GM23338 (cell line): ENCODE results near the gene PAX5. TPM values are rescaled to one million over a fixed set of nuclear protein-coding genes. Genes with fewer than 3 reads are reported as not detected.

ENCODE experiments used
- ATAC-seq: fragments of 200-7000 bp; cut with Tn5 transposase; 3 replicates; pipeline ENCODE4 v1.9.1; 2020
- DNase-seq: peaks from one replicate; pipeline ENCODE4 v3.0.0-alpha.2; 2015; ENCODE audit warnings: low spot score
- H2AFZ ChIP-seq: fragments of 200-600 bp; sonication (generic); 2 replicates; pipeline ENCODE4 v1.8.0; 2016; ENCODE audit warnings: antibody characterized with exemption, mild to moderate bottlenecking, moderate library complexity
- H3F3A ChIP-seq: fragments of 200-600 bp; sonication (generic); replicated peaks from 2 replicates; pipeline ENCODE4 v1.8.0; 2017; ENCODE audit warnings: antibody characterized with exemption, mixed run types, low read depth
- H3K27ac ChIP-seq: fragments of 200-600 bp; sonication (generic); 2 replicates; pipeline ENCODE4 v1.6.1; 2016; ENCODE audit warnings: low read depth
- H3K27me3 ChIP-seq: fragments of 200-600 bp; sonication (generic); 2 replicates; pipeline ENCODE4 v1.8.0; 2016; ENCODE audit warnings: mild to moderate bottlenecking, mixed run types, moderate library complexity; ENCODE audit not compliant: insufficient read depth
- H3K36me3 ChIP-seq: fragments of 200-600 bp; sonication (generic); 2 replicates; pipeline ENCODE4 v1.8.0; 2016; ENCODE audit warnings: mild to moderate bottlenecking; ENCODE audit not compliant: insufficient read depth
- H3K4me1 ChIP-seq: fragments of 200-600 bp; sonication (generic); 2 replicates; pipeline ENCODE4 v1.8.0; 2016; ENCODE audit warnings: mild to moderate bottlenecking, moderate library complexity; ENCODE audit not compliant: insufficient read depth
- H3K4me2 ChIP-seq: fragments of 200-600 bp; sonication (generic); 2 replicates; pipeline ENCODE4 v1.7.1; 2017; ENCODE audit warnings: mixed run types
- H3K4me3 ChIP-seq: fragments of 200-600 bp; sonication (generic); 2 replicates; pipeline ENCODE4 v1.6.1; 2016; ENCODE audit warnings: mixed run types
- H3K79me2 ChIP-seq: fragments of 200-600 bp; sonication (generic); replicated peaks from 2 replicates; pipeline ENCODE4 v1.8.0; 2017; ENCODE audit warnings: mild to moderate bottlenecking; ENCODE audit not compliant: insufficient read depth
- H3K9me2 ChIP-seq: fragments of 200-600 bp; sonication (generic); 2 replicates; pipeline ENCODE4 v1.8.0; 2017; ENCODE audit not compliant: insufficient read depth
- H4K20me1 ChIP-seq: fragments of 200-600 bp; sonication (generic); replicated peaks from 2 replicates; pipeline ENCODE4 v1.8.0; 2017; ENCODE audit warnings: mild to moderate bottlenecking; ENCODE audit not compliant: insufficient read depth
- H3K27ac Mint-ChIP-seq: 2 replicates; pipeline ENCODE4 v1.8.0; 2020; ENCODE audit warnings: inconsistent platforms, mild to moderate bottlenecking, moderate library complexity, mixed read lengths
- H3K27me3 Mint-ChIP-seq: 3 replicates; pipeline ENCODE4 v1.8.0; 2022; ENCODE audit warnings: low read depth, mild to moderate bottlenecking, moderate library complexity, mixed read lengths, inconsistent platforms; ENCODE audit not compliant: insufficient read depth, poor library complexity
- H3K36me3 Mint-ChIP-seq: 3 replicates; pipeline ENCODE4 v1.8.0; 2021; ENCODE audit warnings: low read depth, mild to moderate bottlenecking, inconsistent platforms, moderate library complexity, mixed read lengths
- H3K4me1 Mint-ChIP-seq: 3 replicates; pipeline ENCODE4 v1.8.0; 2020; ENCODE audit warnings: mild to moderate bottlenecking, inconsistent platforms, mixed read lengths
- H3K4me3 Mint-ChIP-seq: 3 replicates; pipeline ENCODE4 v1.8.0; 2021; ENCODE audit warnings: moderate library complexity, mild to moderate bottlenecking, inconsistent platforms, mixed read lengths
- H3K9me3 Mint-ChIP-seq: 3 replicates; pipeline ENCODE4 v1.8.0; 2020; ENCODE audit warnings: moderate library complexity, mild to moderate bottlenecking, inconsistent platforms, mixed read lengths
- CREB1 ChIP-seq: fragments of 250-450 bp; sonication (Bioruptor Pico); IDR thresholded peaks from 2 replicates; pipeline ENCODE4 v1.5.0; 2020; ENCODE audit warnings: low read depth, mild to moderate bottlenecking, moderate library complexity
- EZH2 ChIP-seq: fragments of 200-600 bp; sonication (generic); IDR thresholded peaks from one replicate; pipeline ENCODE4 v1.8.0; 2017; ENCODE audit warnings: antibody characterized with exemption, mild to moderate bottlenecking, low read depth; ENCODE audit not compliant: unreplicated experiment
- EZH2phosphoT487 ChIP-seq: fragments of 200-600 bp; sonication (generic); IDR thresholded peaks from one replicate; pipeline ENCODE4 v1.8.1; 2018; ENCODE audit warnings: antibody characterized with exemption; ENCODE audit not compliant: unreplicated experiment
- JUNB ChIP-seq: IDR thresholded peaks from one replicate; pipeline ENCODE4 v1.6.1; 2016; ENCODE audit warnings: antibody characterized with exemption; ENCODE audit not compliant: unreplicated experiment
- NANOG ChIP-seq: IDR thresholded peaks from 2 replicates; pipeline ENCODE4 v1.6.1; 2016; ENCODE audit warnings: antibody characterized with exemption, borderline replicate concordance
- POLR2AphosphoS5 ChIP-seq: IDR thresholded peaks from 2 replicates; pipeline ENCODE4 v1.6.1; 2016; ENCODE audit warnings: antibody characterized with exemption, low read depth
- STAT1 ChIP-seq: IDR thresholded peaks from one replicate; pipeline ENCODE4 v1.6.1; 2016; ENCODE audit warnings: antibody characterized with exemption; ENCODE audit not compliant: unreplicated experiment
- ZNF114 ChIP-seq: fragments of 250-450 bp; sonication (Bioruptor Pico); IDR thresholded peaks from 2 replicates; pipeline ENCODE4 v1.5.0; 2020; ENCODE audit warnings: mild to moderate bottlenecking, moderate library complexity
- ZNF331 ChIP-seq: fragments of 250-450 bp; sonication (Bioruptor Pico); IDR thresholded peaks from 2 replicates; pipeline ENCODE4 v1.5.0; 2020; ENCODE audit warnings: low read depth, mild to moderate bottlenecking, moderate library complexity
- polyA plus RNA-seq: library from polyadenylated mRNA; unstranded; fragments of >200 nt; fragmentation: Nextera tagmentation; extraction: Ambion mirVana; gene quantifications from 2 replicates; pipeline ENCODE4 v1.2.1, GENCODE V29; 2016
- total RNA-seq: library from RNA; depleted of rRNA; stranded (reverse); fragments of >200 nt; shearing (Covaris generic); gene quantifications from 2 replicates; pipeline ENCODE4 v1.2.3, GENCODE V29; 2014
- TF ChIP-seq, protein P1 (sequence below): IDR thresholded peaks from one replicate; pipeline ENCODE4 v1.6.1; 2018; ENCODE audit warnings: antibody characterized with exemption; ENCODE audit not compliant: unreplicated experiment
- TF ChIP-seq, protein P2 (sequence below), 2 experiments: fragments of 200-600 bp in 1 of 2; sonication (generic) in 1 of 2; conservative IDR thresholded peaks; 2 replicates each; pipeline versions ENCODE4 v1.5.1 to v1.6.1; 2016 to 2017; ENCODE audit warnings: antibody characterized with exemption in 2 of 2, low read depth in 2 of 2, mild to moderate bottlenecking in 2 of 2, moderate library complexity in 1 of 2
- TF ChIP-seq, protein P3 (sequence below): IDR thresholded peaks from 2 replicates; pipeline ENCODE4 v1.6.1; 2016; ENCODE audit warnings: antibody characterized with exemption
- TF ChIP-seq, protein P4 (sequence below): fragments of 250-450 bp; sonication (Bioruptor Pico); IDR thresholded peaks from 2 replicates; pipeline ENCODE4 v1.5.0; 2020; ENCODE audit warnings: mild to moderate bottlenecking, moderate library complexity

The PAX5 gene
- total and polyA plus RNA-seq, 2 experiments from 2014 or later, result 0.17 to 0.60 TPM

DNA sequence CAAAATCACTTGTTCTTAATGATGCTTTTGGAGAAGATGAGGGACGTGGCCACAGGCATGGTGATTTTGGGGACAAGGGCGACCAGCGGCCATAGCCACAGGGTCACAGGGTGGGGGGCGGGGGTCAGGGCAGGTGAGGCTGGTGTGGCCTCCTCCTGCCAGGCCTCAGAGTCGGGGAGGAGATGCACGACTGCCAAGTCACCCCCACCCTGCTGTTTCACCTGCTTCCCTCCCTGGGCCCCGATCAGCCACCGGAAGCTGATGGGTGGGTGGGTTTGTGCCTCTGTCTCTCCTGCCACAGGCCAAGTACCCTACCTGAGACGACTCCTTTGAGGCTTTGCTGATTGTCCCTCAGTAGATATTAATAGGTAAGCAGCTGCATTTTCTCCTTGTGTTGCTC, 199.3 kb downstream of the PAX5 start:
- H3F3A ChIP-seq, result no peaks in the 10 kb centered on the region
- no peak overlapping the region for H3K27ac ChIP-seq
- TF ChIP-seq, protein P1, sequence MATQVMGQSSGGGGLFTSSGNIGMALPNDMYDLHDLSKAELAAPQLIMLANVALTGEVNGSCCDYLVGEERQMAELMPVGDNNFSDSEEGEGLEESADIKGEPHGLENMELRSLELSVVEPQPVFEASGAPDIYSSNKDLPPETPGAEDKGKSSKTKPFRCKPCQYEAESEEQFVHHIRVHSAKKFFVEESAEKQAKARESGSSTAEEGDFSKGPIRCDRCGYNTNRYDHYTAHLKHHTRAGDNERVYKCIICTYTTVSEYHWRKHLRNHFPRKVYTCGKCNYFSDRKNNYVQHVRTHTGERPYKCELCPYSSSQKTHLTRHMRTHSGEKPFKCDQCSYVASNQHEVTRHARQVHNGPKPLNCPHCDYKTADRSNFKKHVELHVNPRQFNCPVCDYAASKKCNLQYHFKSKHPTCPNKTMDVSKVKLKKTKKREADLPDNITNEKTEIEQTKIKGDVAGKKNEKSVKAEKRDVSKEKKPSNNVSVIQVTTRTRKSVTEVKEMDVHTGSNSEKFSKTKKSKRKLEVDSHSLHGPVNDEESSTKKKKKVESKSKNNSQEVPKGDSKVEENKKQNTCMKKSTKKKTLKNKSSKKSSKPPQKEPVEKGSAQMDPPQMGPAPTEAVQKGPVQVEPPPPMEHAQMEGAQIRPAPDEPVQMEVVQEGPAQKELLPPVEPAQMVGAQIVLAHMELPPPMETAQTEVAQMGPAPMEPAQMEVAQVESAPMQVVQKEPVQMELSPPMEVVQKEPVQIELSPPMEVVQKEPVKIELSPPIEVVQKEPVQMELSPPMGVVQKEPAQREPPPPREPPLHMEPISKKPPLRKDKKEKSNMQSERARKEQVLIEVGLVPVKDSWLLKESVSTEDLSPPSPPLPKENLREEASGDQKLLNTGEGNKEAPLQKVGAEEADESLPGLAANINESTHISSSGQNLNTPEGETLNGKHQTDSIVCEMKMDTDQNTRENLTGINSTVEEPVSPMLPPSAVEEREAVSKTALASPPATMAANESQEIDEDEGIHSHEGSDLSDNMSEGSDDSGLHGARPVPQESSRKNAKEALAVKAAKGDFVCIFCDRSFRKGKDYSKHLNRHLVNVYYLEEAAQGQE, result no peak
- TF ChIP-seq EZH2phosphoT487, result no peak
- no peak for TF ChIP-seq CREB1 (CRISPR knock-in tag)
- no peak for TF ChIP-seq NANOG
- no peak for TF ChIP-seq POLR2AphosphoS5
- TF ChIP-seq STAT1, result no peak
- TF ChIP-seq, protein P2, sequence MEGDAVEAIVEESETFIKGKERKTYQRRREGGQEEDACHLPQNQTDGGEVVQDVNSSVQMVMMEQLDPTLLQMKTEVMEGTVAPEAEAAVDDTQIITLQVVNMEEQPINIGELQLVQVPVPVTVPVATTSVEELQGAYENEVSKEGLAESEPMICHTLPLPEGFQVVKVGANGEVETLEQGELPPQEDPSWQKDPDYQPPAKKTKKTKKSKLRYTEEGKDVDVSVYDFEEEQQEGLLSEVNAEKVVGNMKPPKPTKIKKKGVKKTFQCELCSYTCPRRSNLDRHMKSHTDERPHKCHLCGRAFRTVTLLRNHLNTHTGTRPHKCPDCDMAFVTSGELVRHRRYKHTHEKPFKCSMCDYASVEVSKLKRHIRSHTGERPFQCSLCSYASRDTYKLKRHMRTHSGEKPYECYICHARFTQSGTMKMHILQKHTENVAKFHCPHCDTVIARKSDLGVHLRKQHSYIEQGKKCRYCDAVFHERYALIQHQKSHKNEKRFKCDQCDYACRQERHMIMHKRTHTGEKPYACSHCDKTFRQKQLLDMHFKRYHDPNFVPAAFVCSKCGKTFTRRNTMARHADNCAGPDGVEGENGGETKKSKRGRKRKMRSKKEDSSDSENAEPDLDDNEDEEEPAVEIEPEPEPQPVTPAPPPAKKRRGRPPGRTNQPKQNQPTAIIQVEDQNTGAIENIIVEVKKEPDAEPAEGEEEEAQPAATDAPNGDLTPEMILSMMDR (conservative IDR thresholded peaks at IDR 0.05; ENCODE audit: low read depth in 2 of 2), result no peak
- TF ChIP-seq, protein P3, sequence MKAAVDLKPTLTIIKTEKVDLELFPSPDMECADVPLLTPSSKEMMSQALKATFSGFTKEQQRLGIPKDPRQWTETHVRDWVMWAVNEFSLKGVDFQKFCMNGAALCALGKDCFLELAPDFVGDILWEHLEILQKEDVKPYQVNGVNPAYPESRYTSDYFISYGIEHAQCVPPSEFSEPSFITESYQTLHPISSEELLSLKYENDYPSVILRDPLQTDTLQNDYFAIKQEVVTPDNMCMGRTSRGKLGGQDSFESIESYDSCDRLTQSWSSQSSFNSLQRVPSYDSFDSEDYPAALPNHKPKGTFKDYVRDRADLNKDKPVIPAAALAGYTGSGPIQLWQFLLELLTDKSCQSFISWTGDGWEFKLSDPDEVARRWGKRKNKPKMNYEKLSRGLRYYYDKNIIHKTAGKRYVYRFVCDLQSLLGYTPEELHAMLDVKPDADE, result no peak
- TF ChIP-seq EZH2, result no peak
- TF ChIP-seq JUNB, result no peak
- TF ChIP-seq ZNF114 (CRISPR knock-in tag), result no peak
- no peak for TF ChIP-seq ZNF331 (CRISPR knock-in tag)
- TF ChIP-seq, protein P4, sequence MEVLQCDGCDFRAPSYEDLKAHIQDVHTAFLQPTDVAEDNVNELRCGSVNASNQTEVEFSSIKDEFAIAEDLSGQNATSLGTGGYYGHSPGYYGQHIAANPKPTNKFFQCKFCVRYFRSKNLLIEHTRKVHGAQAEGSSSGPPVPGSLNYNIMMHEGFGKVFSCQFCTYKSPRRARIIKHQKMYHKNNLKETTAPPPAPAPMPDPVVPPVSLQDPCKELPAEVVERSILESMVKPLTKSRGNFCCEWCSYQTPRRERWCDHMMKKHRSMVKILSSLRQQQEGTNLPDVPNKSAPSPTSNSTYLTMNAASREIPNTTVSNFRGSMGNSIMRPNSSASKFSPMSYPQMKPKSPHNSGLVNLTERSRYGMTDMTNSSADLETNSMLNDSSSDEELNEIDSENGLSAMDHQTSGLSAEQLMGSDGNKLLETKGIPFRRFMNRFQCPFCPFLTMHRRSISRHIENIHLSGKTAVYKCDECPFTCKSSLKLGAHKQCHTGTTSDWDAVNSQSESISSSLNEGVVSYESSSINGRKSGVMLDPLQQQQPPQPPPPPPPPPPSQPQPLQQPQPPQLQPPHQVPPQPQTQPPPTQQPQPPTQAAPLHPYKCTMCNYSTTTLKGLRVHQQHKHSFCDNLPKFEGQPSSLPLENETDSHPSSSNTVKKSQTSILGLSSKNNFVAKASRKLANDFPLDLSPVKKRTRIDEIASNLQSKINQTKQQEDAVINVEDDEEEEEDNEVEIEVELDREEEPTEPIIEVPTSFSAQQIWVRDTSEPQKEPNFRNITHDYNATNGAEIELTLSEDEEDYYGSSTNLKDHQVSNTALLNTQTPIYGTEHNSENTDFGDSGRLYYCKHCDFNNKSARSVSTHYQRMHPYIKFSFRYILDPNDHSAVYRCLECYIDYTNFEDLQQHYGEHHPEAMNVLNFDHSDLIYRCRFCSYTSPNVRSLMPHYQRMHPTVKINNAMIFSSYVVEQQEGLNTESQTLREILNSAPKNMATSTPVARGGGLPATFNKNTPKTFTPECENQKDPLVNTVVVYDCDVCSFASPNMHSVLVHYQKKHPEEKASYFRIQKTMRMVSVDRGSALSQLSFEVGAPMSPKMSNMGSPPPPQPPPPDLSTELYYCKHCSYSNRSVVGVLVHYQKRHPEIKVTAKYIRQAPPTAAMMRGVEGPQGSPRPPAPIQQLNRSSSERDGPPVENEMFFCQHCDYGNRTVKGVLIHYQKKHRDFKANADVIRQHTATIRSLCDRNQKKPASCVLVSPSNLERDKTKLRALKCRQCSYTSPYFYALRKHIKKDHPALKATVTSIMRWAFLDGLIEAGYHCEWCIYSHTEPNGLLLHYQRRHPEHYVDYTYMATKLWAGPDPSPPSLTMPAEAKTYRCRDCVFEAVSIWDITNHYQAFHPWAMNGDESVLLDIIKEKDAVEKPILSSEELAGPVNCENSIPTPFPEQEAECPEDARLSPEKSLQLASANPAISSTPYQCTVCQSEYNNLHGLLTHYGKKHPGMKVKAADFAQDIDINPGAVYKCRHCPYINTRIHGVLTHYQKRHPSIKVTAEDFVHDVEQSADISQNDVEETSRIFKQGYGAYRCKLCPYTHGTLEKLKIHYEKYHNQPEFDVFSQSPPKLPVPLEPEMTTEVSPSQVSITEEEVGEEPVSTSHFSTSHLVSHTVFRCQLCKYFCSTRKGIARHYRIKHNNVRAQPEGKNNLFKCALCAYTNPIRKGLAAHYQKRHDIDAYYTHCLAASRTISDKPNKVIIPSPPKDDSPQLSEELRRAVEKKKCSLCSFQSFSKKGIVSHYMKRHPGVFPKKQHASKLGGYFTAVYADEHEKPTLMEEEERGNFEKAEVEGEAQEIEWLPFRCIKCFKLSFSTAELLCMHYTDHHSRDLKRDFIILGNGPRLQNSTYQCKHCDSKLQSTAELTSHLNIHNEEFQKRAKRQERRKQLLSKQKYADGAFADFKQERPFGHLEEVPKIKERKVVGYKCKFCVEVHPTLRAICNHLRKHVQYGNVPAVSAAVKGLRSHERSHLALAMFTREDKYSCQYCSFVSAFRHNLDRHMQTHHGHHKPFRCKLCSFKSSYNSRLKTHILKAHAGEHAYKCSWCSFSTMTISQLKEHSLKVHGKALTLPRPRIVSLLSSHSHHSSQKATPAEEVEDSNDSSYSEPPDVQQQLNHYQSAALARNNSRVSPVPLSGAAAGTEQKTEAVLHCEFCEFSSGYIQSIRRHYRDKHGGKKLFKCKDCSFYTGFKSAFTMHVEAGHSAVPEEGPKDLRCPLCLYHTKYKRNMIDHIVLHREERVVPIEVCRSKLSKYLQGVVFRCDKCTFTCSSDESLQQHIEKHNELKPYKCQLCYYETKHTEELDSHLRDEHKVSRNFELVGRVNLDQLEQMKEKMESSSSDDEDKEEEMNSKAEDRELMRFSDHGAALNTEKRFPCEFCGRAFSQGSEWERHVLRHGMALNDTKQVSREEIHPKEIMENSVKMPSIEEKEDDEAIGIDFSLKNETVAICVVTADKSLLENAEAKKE, result no peak
- no peaks in the 10 kb centered on the region for H3K27me3 ChIP-seq
- ATAC-seq (no peak), DNase-seq (no peak)
- H3K9me2 ChIP-seq, result no peaks in the 10 kb centered on the region
- Mint-ChIP-seq H3K36me3 (no peaks in the 10 kb centered on the region), H3K4me1 (peaks cover 30% of the 10 kb centered on the region), H3K4me3 (no peak overlapping the region), H3K27ac (no peak overlapping the region), H3K27me3 (peaks cover 13% of the 10 kb centered on the region), H3K9me3 (no peaks in the 10 kb centered on the region)
- H4K20me1 ChIP-seq, result no peaks in the 10 kb centered on the region
- H3K4me2 ChIP-seq, result no peak overlapping the region
- no peaks in the 10 kb centered on the region for H3K79me2 ChIP-seq
- H3K36me3 ChIP-seq, result no peaks in the 10 kb centered on the region
- H3K4me1 ChIP-seq, result peaks cover 3% of the 10 kb centered on the region; the same call in 1 of the 2 replicates
- no peak overlapping the region for H3K4me3 ChIP-seq
- no peak overlapping the region for H2AFZ ChIP-seq
